ENCODE results near the gene TMEM59L. TPM values are rescaled to one million over a fixed set of nuclear protein-coding genes. Genes with fewer than 3 reads are reported as not detected.

TMEM59L gene
- total and polyA plus RNA-seq, 4 donors: 0.08 to 0.15 (median 0.08) TPM; not detected in 1

- WGBS: 57% methylated on average over 12 of the region's 12 CpGs
- Histone ChIP-seq H3K27me3 (ENCODE audit: control insufficient read depth in 4 of 4, insufficient read depth in 4 of 4, low read length in 3 of 4) (no peaks in the 10 kb centered on the region), H3K4me1 (ENCODE audit: control insufficient read depth in 4 of 4, insufficient read depth in 4 of 4, low read length in 3 of 4) (peaks cover 5 to 17% (median 12%) of the 10 kb centered on the region in 4 donors), H3K4me3 (ENCODE audit: low read depth in 1 of 3, low read length in 3 of 3) (no peak overlapping the region), H3K9me3 (ENCODE audit: control insufficient read depth in 4 of 4, low read length in 3 of 4) (no peaks in the 10 kb centered on the region), H3K36me3 (ENCODE audit: control insufficient read depth in 4 of 4, insufficient read depth in 3 of 4, low read depth in 1 of 4, low read length in 3 of 4) (no peaks in the 10 kb centered on the region), H3K9ac (ENCODE audit: low read depth in 1 of 2, low read length in 2 of 2) (no peak overlapping the region), H3K27ac (ENCODE audit: low read depth in 1 of 2, low read length in 2 of 2) (no peak overlapping the region)
- TF ChIP-seq FOXA1 (IDR thresholded peaks at IDR 0.05) (no peak), NR2F2 (IDR thresholded peaks at IDR 0.05) (no peak), JUND (IDR thresholded peaks at IDR 0.05) (no peak), FOXA2 (IDR thresholded peaks at IDR 0.05) (no peak)
- no peak for DNase-seq (ENCODE audit: low spot score)
Observed at GRCh38 chr19:18634612-18635297, 22.1 kb downstream of the TMEM59L start.

GRCh38 chr19:18635831-18636182, 23.1 kb downstream of the TMEM59L start:
- Histone ChIP-seq H3K27me3 (ENCODE audit: control insufficient read depth in 4 of 4, insufficient read depth in 4 of 4, low read length in 3 of 4) (no peaks in the 10 kb centered on the region), H3K4me1 (ENCODE audit: control insufficient read depth in 4 of 4, insufficient read depth in 4 of 4, low read length in 3 of 4) (peaks cover 5 to 17% (median 12%) of the 10 kb centered on the region in 4 donors), H3K9ac (ENCODE audit: low read depth in 1 of 2, low read length in 2 of 2) (no peak overlapping the region), H3K9me3 (ENCODE audit: control insufficient read depth in 4 of 4, low read length in 3 of 4) (no peaks in the 10 kb centered on the region), H3K27ac (ENCODE audit: low read depth in 1 of 2, low read length in 2 of 2) (no peak overlapping the region), H3K4me3 (ENCODE audit: low read depth in 1 of 3, low read length in 3 of 3) (peak overlapping the region in 1 of 3 donors; percentile 76), H3K36me3 (ENCODE audit: control insufficient read depth in 4 of 4, insufficient read depth in 3 of 4, low read depth in 1 of 4, low read length in 3 of 4) (no peaks in the 10 kb centered on the region)
- WGBS: 29% methylated on average over 6 of the region's 6 CpGs
- no peak for TF ChIP-seq FOXA1 (IDR thresholded peaks at IDR 0.05)
- no peak for TF ChIP-seq NR2F2 (IDR thresholded peaks at IDR 0.05)
- no peak for TF ChIP-seq REST (IDR thresholded peaks at IDR 0.05)
- DNase-seq (ENCODE audit: low spot score): no peak

- no peak overlapping the region for H3K9ac ChIP-seq (ENCODE audit: low read depth in 1 of 2, low read length in 2 of 2)
- no peak for TF ChIP-seq FOXA2 (IDR thresholded peaks at IDR 0.05)
- peak in 1 of 2 donors; percentile 16 for TF ChIP-seq HNF4A (conservative IDR thresholded peaks at IDR 0.05)
- peak in 1 of 2 donors; percentile 33 for TF ChIP-seq GABPA (IDR thresholded peaks at IDR 0.05 in 1 of 2, conservative IDR thresholded peaks at IDR 0.05 in 1 of 2)
- no peak for TF ChIP-seq HNF4G (IDR thresholded peaks at IDR 0.05)
- TF ChIP-seq ZBTB33 (IDR thresholded peaks at IDR 0.05): no peak
- no peak for TF ChIP-seq MAX (IDR thresholded peaks at IDR 0.05)
- no peak for TF ChIP-seq EGR1 (IDR thresholded peaks at IDR 0.05; ENCODE audit: low read depth in 2 of 2)
- TF ChIP-seq ATF3 (IDR thresholded peaks at IDR 0.05): no peak
- TF ChIP-seq YY1 (IDR thresholded peaks at IDR 0.05): no peak
- no peak for TF ChIP-seq NR2F2 (IDR thresholded peaks at IDR 0.05)
- no peak for TF ChIP-seq RXRA (IDR thresholded peaks at IDR 0.05)
- peak; percentile 80 for TF ChIP-seq SP1 (IDR thresholded peaks at IDR 0.05)
- peak in 1 of 2 donors; percentile 30 for TF ChIP-seq RAD21 (IDR thresholded peaks at IDR 0.05)
- TF ChIP-seq CTCF (IDR thresholded peaks at IDR 0.05; ENCODE audit: low read depth, low read length, missing input control): no peak
- H3K36me3 ChIP-seq (ENCODE audit: control insufficient read depth in 4 of 4, insufficient read depth in 3 of 4, low read depth in 1 of 4, low read length in 3 of 4): no peaks in the 10 kb centered on the region
- H3K4me3 ChIP-seq (ENCODE audit: low read depth in 1 of 3, low read length in 3 of 3): peak overlapping the region; percentile 45 to 76 (median 72)
- H3K4me1 ChIP-seq (ENCODE audit: control insufficient read depth in 4 of 4, insufficient read depth in 4 of 4, low read length in 3 of 4): peaks cover 5 to 17% (median 12%) of the 10 kb centered on the region in 4 donors
- peak overlapping the region; percentile 54 to 75 for H3K27ac ChIP-seq (ENCODE audit: low read depth in 1 of 2, low read length in 2 of 2)
- 3% methylated on average over 44 of the region's 44 CpGs for WGBS
- peak; percentile 99 for DNase-seq (ENCODE audit: low spot score)
- no peaks in the 10 kb centered on the region for H3K9me3 ChIP-seq (ENCODE audit: control insufficient read depth in 4 of 4, low read length in 3 of 4)
- H3K27me3 ChIP-seq (ENCODE audit: control insufficient read depth in 4 of 4, insufficient read depth in 4 of 4, low read length in 3 of 4): no peaks in the 10 kb centered on the region
Observed at GRCh38 chr19:18636183-18636968, 23.7 kb downstream of the TMEM59L start.
